Ishikawa (cell line): ENCODE results near the gene EIF1AD.
A peak's percentile ranks its signal among the peaks of the same experiment; 100 is the strongest.

ENCODE experiments used
- CEBPB ChIP-seq: IDR thresholded peaks from 2 replicates; pipeline ENCODE4 v1.6.1; 2012
- CREB1 ChIP-seq: IDR thresholded peaks from 2 replicates; pipeline ENCODE4 v1.6.1; 2012; ENCODE audit warnings: low read depth
- EGR1 ChIP-seq: IDR thresholded peaks from 2 replicates; pipeline ENCODE4 v1.6.1; 2012
- EP300 ChIP-seq: IDR thresholded peaks from 2 replicates; pipeline ENCODE4 v1.6.1; 2012; ENCODE audit warnings: borderline replicate concordance
- FOXM1 ChIP-seq: IDR thresholded peaks from 2 replicates; pipeline ENCODE4 v1.6.1; 2012; ENCODE audit warnings: low read depth, borderline replicate concordance
- MAX ChIP-seq: IDR thresholded peaks from 2 replicates; pipeline ENCODE4 v1.6.1; 2012
- NFIC ChIP-seq: IDR thresholded peaks from 2 replicates; pipeline ENCODE4 v1.6.1; 2012
- RAD21 ChIP-seq: IDR thresholded peaks from 2 replicates; pipeline ENCODE4 v1.6.1; 2012; ENCODE audit warnings: low read depth
- TAF1 ChIP-seq: IDR thresholded peaks from 2 replicates; pipeline ENCODE4 v1.6.1; 2012; ENCODE audit warnings: low read depth, mild to moderate bottlenecking
- TCF12 ChIP-seq: IDR thresholded peaks from 2 replicates; pipeline ENCODE4 v1.6.1; 2012; ENCODE audit warnings: low read depth
- TEAD4 ChIP-seq: IDR thresholded peaks from 2 replicates; pipeline ENCODE4 v1.6.1; 2012
- YY1 ChIP-seq: IDR thresholded peaks from 2 replicates; pipeline ENCODE4 v1.6.1; 2012; ENCODE audit warnings: low read depth
- ZBTB7A ChIP-seq: IDR thresholded peaks from 2 replicates; pipeline ENCODE4 v1.6.1; 2012; ENCODE audit warnings: low read depth
- TF ChIP-seq, protein P1 (sequence below): IDR thresholded peaks from 2 replicates; pipeline ENCODE4 v1.6.1; 2012
- TF ChIP-seq, protein P2 (sequence below): IDR thresholded peaks from 2 replicates; pipeline ENCODE4 v1.6.1; 2012; ENCODE audit warnings: low read depth, mild to moderate bottlenecking

The EIF1AD gene

GRCh38 chr11:65961267-65962140 lies 40.5 kb downstream of the EIF1AD start, which contains the start of gene SART1:
Gene SART1, plus strand, starts transcription at chr11:65961734. Its CDS starts 47 bp downstream, at chr11:65961781.
- TF ChIP-seq, protein P1, sequence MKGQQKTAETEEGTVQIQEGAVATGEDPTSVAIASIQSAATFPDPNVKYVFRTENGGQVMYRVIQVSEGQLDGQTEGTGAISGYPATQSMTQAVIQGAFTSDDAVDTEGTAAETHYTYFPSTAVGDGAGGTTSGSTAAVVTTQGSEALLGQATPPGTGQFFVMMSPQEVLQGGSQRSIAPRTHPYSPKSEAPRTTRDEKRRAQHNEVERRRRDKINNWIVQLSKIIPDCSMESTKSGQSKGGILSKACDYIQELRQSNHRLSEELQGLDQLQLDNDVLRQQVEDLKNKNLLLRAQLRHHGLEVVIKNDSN: 0 out of 2 replicates have a peak, but pooled peaks have one; percentile 12
- TF ChIP-seq MAX: peak; percentile 78
- TF ChIP-seq YY1: peak; percentile 84
- peak; percentile 84 for TF ChIP-seq TCF12
- TF ChIP-seq FOXM1: no peak
- TF ChIP-seq, protein P2, sequence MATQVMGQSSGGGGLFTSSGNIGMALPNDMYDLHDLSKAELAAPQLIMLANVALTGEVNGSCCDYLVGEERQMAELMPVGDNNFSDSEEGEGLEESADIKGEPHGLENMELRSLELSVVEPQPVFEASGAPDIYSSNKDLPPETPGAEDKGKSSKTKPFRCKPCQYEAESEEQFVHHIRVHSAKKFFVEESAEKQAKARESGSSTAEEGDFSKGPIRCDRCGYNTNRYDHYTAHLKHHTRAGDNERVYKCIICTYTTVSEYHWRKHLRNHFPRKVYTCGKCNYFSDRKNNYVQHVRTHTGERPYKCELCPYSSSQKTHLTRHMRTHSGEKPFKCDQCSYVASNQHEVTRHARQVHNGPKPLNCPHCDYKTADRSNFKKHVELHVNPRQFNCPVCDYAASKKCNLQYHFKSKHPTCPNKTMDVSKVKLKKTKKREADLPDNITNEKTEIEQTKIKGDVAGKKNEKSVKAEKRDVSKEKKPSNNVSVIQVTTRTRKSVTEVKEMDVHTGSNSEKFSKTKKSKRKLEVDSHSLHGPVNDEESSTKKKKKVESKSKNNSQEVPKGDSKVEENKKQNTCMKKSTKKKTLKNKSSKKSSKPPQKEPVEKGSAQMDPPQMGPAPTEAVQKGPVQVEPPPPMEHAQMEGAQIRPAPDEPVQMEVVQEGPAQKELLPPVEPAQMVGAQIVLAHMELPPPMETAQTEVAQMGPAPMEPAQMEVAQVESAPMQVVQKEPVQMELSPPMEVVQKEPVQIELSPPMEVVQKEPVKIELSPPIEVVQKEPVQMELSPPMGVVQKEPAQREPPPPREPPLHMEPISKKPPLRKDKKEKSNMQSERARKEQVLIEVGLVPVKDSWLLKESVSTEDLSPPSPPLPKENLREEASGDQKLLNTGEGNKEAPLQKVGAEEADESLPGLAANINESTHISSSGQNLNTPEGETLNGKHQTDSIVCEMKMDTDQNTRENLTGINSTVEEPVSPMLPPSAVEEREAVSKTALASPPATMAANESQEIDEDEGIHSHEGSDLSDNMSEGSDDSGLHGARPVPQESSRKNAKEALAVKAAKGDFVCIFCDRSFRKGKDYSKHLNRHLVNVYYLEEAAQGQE: no peak
- no peak for TF ChIP-seq TEAD4
- 0 out of 2 replicates have a peak, but pooled peaks have one; percentile 48 for TF ChIP-seq CREB1
- TF ChIP-seq TAF1: peak; percentile 93
- no peak for TF ChIP-seq NFIC
- TF ChIP-seq CEBPB: no peak
- TF ChIP-seq EP300: peak; percentile 41; the same call in 1 of the 2 replicates
- no peak for TF ChIP-seq RAD21
- TF ChIP-seq ZBTB7A: 0 out of 2 replicates have a peak, but pooled peaks have one; percentile 11
- no peak for TF ChIP-seq EGR1

DNA sequence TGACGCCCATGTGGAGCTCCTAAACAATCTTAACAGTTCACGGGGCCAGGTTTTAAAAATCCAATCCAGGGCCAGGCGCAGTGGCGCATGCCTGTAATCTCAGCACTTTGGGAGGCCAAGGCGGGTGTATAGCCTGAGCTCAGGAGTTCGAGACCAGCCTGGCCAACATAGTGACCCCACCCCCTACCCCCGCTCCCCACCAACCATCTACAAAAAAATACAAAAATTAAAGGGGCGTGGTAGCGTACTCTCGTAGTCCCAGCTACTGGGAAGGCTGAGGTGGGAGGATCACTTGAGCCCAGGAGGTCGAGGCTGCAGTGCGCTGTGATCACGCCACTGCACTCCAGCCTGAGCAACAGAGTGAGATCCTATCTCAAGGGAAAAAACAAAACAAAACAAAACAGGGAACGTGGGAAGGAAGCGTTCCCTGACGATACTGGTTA lies 41.1 kb downstream of the EIF1AD start:
- TF ChIP-seq MAX (no peak), YY1 (no peak), FOXM1 (no peak), RAD21 (no peak), EP300 (no peak), TEAD4 (no peak), NFIC (no peak), CREB1 (no peak), EGR1 (no peak)
- TF ChIP-seq, protein P1: no peak
- TF ChIP-seq, protein P2: no peak

DNA sequence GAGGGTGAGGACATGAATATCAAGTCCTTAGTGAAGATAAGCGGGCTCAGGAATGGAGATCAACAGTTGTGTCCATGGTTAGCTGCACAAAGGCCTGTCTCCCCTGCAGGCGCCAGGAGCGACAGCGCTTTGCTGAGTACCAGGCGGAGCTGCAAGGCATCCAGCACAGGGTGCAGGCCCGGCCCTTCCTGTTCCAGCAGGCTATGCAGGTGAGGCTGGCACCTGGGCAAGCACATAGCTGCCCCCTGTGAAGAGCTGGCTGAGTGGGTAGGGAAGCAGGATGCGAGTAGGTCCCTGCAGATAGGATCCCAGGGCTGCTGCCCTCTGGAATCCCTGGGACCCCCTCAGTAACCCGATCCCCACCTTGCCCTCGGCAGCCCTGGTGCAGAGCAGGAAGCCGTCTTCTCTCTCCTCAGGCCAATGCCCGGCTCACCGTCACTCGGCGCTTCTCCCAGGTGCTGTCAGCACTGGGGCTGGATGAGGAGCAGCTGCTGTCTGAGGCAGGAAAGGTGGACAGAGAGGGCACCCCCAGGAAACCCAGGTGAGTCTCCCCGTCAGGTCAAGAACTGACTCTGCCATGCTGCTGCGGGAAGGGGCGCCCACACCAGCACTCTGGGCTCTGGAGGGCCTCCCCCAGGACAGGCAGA lies 43.1 kb downstream of the EIF1AD start:
- TF ChIP-seq NFIC (no peak), CREB1 (no peak), MAX (no peak), TAF1 (no peak), FOXM1 (no peak), RAD21 (no peak), YY1 (no peak), TEAD4 (no peak), EGR1 (no peak), EP300 (no peak), CEBPB (no peak), TCF12 (no peak), ZBTB7A (no peak)
- TF ChIP-seq, protein P2: no peak
- TF ChIP-seq, protein P1: no peak
